ENCODE results near the gene ZBTB34.

Gene ZBTB34

DNA sequence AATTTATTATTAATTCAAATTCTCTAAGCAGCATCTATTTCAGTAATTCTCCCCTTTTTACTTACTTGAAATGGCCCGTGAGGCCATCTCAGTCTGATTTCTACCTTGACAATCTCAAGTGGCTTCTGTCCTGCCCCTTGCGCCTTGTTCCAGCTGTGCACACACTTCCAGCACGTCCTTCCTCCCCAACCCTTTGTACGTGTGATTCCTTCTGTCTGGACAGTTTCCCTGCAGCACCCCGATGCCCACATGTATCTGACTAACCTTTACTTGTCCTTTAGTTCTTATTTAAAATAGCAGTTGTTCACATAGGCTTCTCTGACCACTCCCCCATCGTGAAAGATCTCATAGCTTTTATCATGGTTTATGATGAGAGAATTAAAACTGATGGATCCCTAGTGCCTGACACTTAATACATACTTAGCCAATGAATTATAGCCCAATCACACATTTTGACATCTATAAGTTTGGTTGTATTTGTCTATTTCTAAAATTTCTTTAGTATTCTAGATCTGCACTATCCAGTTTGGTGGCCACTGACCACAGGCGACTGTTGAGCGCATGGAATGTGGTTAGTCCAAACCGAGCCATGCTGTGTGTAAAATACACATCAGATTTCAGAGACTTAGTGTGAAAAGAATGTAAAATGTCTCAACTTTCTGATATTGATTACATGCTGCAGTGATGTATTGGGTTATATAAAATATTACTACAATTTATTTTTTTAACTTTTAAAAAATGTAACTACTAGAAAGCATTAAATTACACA, 14.3 kb downstream of the ZBTB34 start:
- no peak overlapping the region for H3K4me3 ChIP-seq (ENCODE audit: control insufficient read depth, low read depth, low read length)
- no peak for DNase-seq (ENCODE audit: low read depth)
- TF ChIP-seq CTCF (IDR thresholded peaks at IDR 0.05; ENCODE audit: control insufficient read depth, insufficient read depth, low read depth, low read length, missing control alignments): no peak

GRCh38 chr9:126875756-126876510, 15.5 kb downstream of the ZBTB34 start:
- H3K4me3 ChIP-seq (ENCODE audit: control insufficient read depth, low read depth, low read length): no peak overlapping the region
- no peak for DNase-seq (ENCODE audit: low read depth)
- TF ChIP-seq CTCF (IDR thresholded peaks at IDR 0.05; ENCODE audit: control insufficient read depth, insufficient read depth, low read depth, low read length, missing control alignments): no peak

DNA sequence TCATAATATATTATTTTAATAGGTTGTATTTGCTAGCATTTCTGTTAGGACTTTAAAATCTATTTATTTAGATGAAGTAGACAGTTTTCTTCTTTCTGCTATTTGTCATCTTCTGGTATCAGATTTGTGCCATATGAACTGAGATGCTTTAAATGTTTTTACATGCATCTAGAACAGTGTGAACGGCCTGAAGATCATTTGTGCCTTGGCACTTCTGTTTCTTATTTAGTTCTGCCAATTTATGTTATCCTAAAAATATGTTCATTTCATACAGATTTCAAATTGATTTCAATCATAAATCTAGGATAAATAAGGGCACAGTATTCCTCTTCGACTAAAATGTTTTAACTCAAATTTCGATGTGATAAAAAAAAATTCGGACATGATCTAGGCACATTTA, 16.1 kb downstream of the ZBTB34 start:
- no peak overlapping the region for H3K4me3 ChIP-seq (ENCODE audit: control insufficient read depth, low read depth, low read length)

DNA sequence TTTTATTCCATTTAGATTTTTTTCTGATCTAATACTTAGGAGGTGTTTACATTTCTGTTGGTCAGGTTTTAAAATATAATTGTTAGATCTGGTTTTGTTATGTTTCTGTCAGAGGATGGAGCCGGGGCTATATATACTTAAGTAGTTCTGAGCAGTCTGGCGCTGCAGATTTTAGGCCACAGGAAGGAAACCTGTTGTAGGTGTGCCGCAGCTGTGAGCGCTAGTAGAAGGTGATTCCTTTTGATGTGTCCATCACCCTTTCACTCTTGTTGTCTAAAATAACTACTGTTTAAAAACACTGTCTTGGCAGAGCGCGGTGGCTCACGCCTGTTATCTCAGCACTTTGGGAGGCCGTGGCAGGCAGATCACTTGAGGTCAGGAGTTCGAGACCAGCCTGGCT, 17.0 kb downstream of the ZBTB34 start:
- no peak overlapping the region for H3K4me3 ChIP-seq (ENCODE audit: control insufficient read depth, low read depth, low read length)
- DNase-seq (ENCODE audit: low read depth): no peak
- no peak for TF ChIP-seq CTCF (IDR thresholded peaks at IDR 0.05; ENCODE audit: control insufficient read depth, insufficient read depth, low read depth, low read length, missing control alignments)

More for the DNA sequence above, 16.1 kb downstream of the ZBTB34 start:
- no peak for DNase-seq (ENCODE audit: low read depth)
- TF ChIP-seq CTCF (IDR thresholded peaks at IDR 0.05; ENCODE audit: control insufficient read depth, insufficient read depth, low read depth, low read length, missing control alignments): no peak

GRCh38 chr9:126879288-126879687, 18.8 kb downstream of the ZBTB34 start:
- TF ChIP-seq CTCF (IDR thresholded peaks at IDR 0.05; ENCODE audit: control insufficient read depth, insufficient read depth, low read depth, low read length, missing control alignments): no peak
- no peak for DNase-seq (ENCODE audit: low read depth)
- H3K4me3 ChIP-seq (ENCODE audit: control insufficient read depth, low read depth, low read length): no peak overlapping the region

GRCh38 chr9:126880226-126880946, 19.9 kb downstream of the ZBTB34 start:
- no peak overlapping the region for H3K4me3 ChIP-seq (ENCODE audit: control insufficient read depth, low read depth, low read length)
- DNase-seq (ENCODE audit: low read depth): no peak

More at GRCh38 chr9:126880226-126880946, 19.9 kb downstream of the ZBTB34 start:
- no peak for TF ChIP-seq CTCF (IDR thresholded peaks at IDR 0.05; ENCODE audit: control insufficient read depth, insufficient read depth, low read depth, low read length, missing control alignments)

Data from AG09309 (cell line).